ENCODE data around the gene PKD2. TPM values are rescaled to one million over a fixed set of nuclear protein-coding genes. Genes with fewer than 3 reads are reported as not detected.

PKD2 gene
- total and polyA plus RNA-seq, 2 of the 13 experiments (the other 11 are each of a cell fraction or from before 2014, with no cell fraction given) = 5.6 to 9.1 TPM

DNA sequence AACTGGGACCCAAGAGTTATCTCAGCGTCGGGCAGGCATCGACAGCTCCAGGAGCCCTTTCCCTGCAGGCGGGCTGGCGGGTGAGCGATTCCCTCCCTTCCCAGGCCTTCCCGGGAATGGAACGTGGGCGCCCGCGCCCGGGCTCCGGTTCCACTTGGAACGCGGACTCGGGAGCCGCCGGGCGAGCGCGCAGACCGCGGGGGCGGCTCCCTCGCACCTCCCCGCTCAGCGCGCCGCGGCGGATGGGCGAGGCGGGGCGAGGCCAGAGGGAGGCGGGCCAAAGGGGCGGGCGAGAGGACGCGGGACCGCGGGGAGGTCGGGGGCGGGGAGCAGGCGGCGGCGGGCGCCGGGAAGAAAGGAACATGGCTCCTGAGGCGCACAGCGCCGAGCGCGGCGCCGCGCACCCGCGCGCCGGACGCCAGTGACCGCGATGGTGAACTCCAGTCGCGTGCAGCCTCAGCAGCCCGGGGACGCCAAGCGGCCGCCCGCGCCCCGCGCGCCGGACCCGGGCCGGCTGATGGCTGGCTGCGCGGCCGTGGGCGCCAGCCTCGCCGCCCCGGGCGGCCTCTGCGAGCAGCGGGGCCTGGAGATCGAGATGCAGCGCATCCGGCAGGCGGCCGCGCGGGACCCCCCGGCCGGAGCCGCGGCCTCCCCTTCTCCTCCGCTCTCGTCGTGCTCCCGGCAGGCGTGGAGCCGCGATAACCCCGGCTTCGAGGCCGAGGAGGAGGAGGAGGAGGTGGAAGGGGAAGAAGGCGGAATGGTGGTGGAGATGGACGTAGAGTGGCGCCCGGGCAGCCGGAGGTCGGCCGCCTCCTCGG, at the start of gene PKD2 (continued):
- TF ChIP-seq, protein P1, sequence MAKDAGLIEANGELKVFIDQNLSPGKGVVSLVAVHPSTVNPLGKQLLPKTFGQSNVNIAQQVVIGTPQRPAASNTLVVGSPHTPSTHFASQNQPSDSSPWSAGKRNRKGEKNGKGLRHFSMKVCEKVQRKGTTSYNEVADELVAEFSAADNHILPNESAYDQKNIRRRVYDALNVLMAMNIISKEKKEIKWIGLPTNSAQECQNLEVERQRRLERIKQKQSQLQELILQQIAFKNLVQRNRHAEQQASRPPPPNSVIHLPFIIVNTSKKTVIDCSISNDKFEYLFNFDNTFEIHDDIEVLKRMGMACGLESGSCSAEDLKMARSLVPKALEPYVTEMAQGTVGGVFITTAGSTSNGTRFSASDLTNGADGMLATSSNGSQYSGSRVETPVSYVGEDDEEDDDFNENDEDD (CRISPR knock-in tag; IDR thresholded peaks at IDR 0.05; ENCODE audit: borderline replicate concordance) = peak; percentile 89; the same call in 1 of the 2 replicates
- TF ChIP-seq, protein P2, sequence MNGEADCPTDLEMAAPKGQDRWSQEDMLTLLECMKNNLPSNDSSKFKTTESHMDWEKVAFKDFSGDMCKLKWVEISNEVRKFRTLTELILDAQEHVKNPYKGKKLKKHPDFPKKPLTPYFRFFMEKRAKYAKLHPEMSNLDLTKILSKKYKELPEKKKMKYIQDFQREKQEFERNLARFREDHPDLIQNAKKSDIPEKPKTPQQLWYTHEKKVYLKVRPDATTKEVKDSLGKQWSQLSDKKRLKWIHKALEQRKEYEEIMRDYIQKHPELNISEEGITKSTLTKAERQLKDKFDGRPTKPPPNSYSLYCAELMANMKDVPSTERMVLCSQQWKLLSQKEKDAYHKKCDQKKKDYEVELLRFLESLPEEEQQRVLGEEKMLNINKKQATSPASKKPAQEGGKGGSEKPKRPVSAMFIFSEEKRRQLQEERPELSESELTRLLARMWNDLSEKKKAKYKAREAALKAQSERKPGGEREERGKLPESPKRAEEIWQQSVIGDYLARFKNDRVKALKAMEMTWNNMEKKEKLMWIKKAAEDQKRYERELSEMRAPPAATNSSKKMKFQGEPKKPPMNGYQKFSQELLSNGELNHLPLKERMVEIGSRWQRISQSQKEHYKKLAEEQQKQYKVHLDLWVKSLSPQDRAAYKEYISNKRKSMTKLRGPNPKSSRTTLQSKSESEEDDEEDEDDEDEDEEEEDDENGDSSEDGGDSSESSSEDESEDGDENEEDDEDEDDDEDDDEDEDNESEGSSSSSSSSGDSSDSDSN (CRISPR knock-in tag; IDR thresholded peaks at IDR 0.05) = peak; percentile 62; the same call in 1 of the 2 replicates
- TF ChIP-seq SP5 (CRISPR knock-in tag; IDR thresholded peaks at IDR 0.05; ENCODE audit: borderline replicate concordance, low read depth) = peak; percentile 66
- TF ChIP-seq, protein P3, sequence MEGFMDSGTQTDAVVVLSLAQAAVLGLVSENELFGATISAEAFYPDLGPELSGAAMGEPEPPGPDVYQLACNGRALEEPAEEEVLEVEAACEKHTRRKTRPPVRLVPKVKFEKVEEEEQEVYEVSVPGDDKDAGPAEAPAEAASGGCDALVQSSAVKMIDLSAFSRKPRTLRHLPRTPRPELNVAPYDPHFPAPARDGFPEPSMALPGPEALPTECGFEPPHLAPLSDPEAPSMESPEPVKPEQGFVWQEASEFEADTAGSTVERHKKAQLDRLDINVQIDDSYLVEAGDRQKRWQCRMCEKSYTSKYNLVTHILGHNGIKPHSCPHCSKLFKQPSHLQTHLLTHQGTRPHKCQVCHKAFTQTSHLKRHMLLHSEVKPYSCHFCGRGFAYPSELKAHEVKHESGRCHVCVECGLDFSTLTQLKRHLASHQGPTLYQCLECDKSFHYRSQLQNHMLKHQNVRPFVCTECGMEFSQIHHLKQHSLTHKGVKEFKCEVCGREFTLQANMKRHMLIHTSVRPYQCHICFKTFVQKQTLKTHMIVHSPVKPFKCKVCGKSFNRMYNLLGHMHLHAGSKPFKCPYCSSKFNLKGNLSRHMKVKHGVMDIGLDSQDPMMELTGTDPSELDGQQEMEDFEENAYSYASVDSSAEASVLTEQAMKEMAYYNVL (CRISPR knock-in tag; IDR thresholded peaks at IDR 0.05; ENCODE audit: borderline replicate concordance) = no peak
- no peak for TF ChIP-seq KAT2B (IDR thresholded peaks at IDR 0.05; ENCODE audit: borderline replicate concordance, low read depth, low read length)
- TF ChIP-seq ZNF772 (CRISPR knock-in tag; IDR thresholded peaks at IDR 0.05) = no peak
- TF ChIP-seq ZNF12 (CRISPR knock-in tag; IDR thresholded peaks at IDR 0.05) = no peak
- no peak for TF ChIP-seq NAIF1 (CRISPR knock-in tag; IDR thresholded peaks at IDR 0.05; ENCODE audit: borderline replicate concordance)
- TF ChIP-seq ESRRA (CRISPR knock-in tag; IDR thresholded peaks at IDR 0.05; ENCODE audit: low read depth) = no peak
- no peak for TF ChIP-seq SP2 (CRISPR knock-in tag; IDR thresholded peaks at IDR 0.05)
- TF ChIP-seq MTA1 (CRISPR knock-in tag; IDR thresholded peaks at IDR 0.05; ENCODE audit: borderline replicate concordance) = no peak
- no peak for TF ChIP-seq NONO (IDR thresholded peaks at IDR 0.05)
- no peak for TF ChIP-seq NONO (CRISPR knock-in tag; conservative IDR thresholded peaks at IDR 0.05)
- no peak for TF ChIP-seq ZNF720 (CRISPR knock-in tag; IDR thresholded peaks at IDR 0.05)
- TF ChIP-seq, protein P4, sequence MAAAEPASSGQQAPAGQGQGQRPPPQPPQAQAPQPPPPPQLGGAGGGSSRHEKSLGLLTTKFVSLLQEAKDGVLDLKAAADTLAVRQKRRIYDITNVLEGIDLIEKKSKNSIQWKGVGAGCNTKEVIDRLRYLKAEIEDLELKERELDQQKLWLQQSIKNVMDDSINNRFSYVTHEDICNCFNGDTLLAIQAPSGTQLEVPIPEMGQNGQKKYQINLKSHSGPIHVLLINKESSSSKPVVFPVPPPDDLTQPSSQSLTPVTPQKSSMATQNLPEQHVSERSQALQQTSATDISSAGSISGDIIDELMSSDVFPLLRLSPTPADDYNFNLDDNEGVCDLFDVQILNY (CRISPR knock-in tag; conservative IDR thresholded peaks at IDR 0.05) = no peak; the same call in 1 of the 2 replicates
- TF ChIP-seq ZBTB3 (CRISPR knock-in tag; IDR thresholded peaks at IDR 0.05; ENCODE audit: borderline replicate concordance, low read depth) = no peak
- TF ChIP-seq PHF20 (CRISPR knock-in tag; IDR thresholded peaks at IDR 0.05) = no peak
- TF ChIP-seq ZNF768 (CRISPR knock-in tag; IDR thresholded peaks at IDR 0.05) = no peak
- TF ChIP-seq, protein P5, sequence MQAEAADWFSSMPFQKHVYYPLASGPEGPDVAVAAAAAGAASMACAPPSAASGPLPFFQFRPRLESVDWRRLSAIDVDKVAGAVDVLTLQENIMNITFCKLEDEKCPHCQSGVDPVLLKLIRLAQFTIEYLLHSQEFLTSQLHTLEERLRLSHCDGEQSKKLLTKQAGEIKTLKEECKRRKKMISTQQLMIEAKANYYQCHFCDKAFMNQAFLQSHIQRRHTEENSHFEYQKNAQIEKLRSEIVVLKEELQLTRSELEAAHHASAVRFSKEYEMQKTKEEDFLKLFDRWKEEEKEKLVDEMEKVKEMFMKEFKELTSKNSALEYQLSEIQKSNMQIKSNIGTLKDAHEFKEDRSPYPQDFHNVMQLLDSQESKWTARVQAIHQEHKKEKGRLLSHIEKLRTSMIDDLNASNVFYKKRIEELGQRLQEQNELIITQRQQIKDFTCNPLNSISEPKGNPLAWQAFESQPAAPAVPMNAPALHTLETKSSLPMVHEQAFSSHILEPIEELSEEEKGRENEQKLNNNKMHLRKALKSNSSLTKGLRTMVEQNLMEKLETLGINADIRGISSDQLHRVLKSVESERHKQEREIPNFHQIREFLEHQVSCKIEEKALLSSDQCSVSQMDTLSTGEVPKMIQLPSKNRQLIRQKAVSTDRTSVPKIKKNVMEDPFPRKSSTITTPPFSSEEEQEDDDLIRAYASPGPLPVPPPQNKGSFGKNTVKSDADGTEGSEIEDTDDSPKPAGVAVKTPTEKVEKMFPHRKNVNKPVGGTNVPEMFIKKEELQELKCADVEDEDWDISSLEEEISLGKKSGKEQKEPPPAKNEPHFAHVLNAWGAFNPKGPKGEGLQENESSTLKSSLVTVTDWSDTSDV (CRISPR knock-in tag; IDR thresholded peaks at IDR 0.05) = 0 out of 2 replicates have a peak, but pooled peaks have one; percentile 49
- TF ChIP-seq SOX6 (IDR thresholded peaks at IDR 0.05) = no peak
- no peak for TF ChIP-seq SOX6 (CRISPR knock-in tag; IDR thresholded peaks at IDR 0.05)

All from HepG2 (cell line).